GM23338 (cell line): ENCODE results near the gene GAP43. TPM values are rescaled to one million over a fixed set of nuclear protein-coding genes. Genes with fewer than 3 reads are reported as not detected.
A peak's percentile ranks its signal among the peaks of the same experiment; 100 is the strongest.

Experiments
- ATAC-seq: fragments of 200-7000 bp; cut with Tn5 transposase; 3 replicates; pipeline ENCODE4 v1.9.1; 2020
- DNase-seq: peaks from one replicate; pipeline ENCODE4 v3.0.0-alpha.2; 2015; ENCODE audit warnings: low spot score
- H2AFZ ChIP-seq: fragments of 200-600 bp; sonication (generic); 2 replicates; pipeline ENCODE4 v1.8.0; 2016; ENCODE audit warnings: antibody characterized with exemption, mild to moderate bottlenecking, moderate library complexity
- H3F3A ChIP-seq: fragments of 200-600 bp; sonication (generic); replicated peaks from 2 replicates; pipeline ENCODE4 v1.8.0; 2017; ENCODE audit warnings: antibody characterized with exemption, mixed run types, low read depth
- H3K27ac ChIP-seq: fragments of 200-600 bp; sonication (generic); 2 replicates; pipeline ENCODE4 v1.6.1; 2016; ENCODE audit warnings: low read depth
- H3K27me3 ChIP-seq: fragments of 200-600 bp; sonication (generic); 2 replicates; pipeline ENCODE4 v1.8.0; 2016; ENCODE audit warnings: mild to moderate bottlenecking, mixed run types, moderate library complexity; ENCODE audit not compliant: insufficient read depth
- H3K36me3 ChIP-seq: fragments of 200-600 bp; sonication (generic); 2 replicates; pipeline ENCODE4 v1.8.0; 2016; ENCODE audit warnings: mild to moderate bottlenecking; ENCODE audit not compliant: insufficient read depth
- H3K4me1 ChIP-seq: fragments of 200-600 bp; sonication (generic); 2 replicates; pipeline ENCODE4 v1.8.0; 2016; ENCODE audit warnings: mild to moderate bottlenecking, moderate library complexity; ENCODE audit not compliant: insufficient read depth
- H3K4me2 ChIP-seq: fragments of 200-600 bp; sonication (generic); 2 replicates; pipeline ENCODE4 v1.7.1; 2017; ENCODE audit warnings: mixed run types
- H3K4me3 ChIP-seq: fragments of 200-600 bp; sonication (generic); 2 replicates; pipeline ENCODE4 v1.6.1; 2016; ENCODE audit warnings: mixed run types
- H3K79me2 ChIP-seq: fragments of 200-600 bp; sonication (generic); replicated peaks from 2 replicates; pipeline ENCODE4 v1.8.0; 2017; ENCODE audit warnings: mild to moderate bottlenecking; ENCODE audit not compliant: insufficient read depth
- H3K9me2 ChIP-seq: fragments of 200-600 bp; sonication (generic); 2 replicates; pipeline ENCODE4 v1.8.0; 2017; ENCODE audit not compliant: insufficient read depth
- H4K20me1 ChIP-seq: fragments of 200-600 bp; sonication (generic); replicated peaks from 2 replicates; pipeline ENCODE4 v1.8.0; 2017; ENCODE audit warnings: mild to moderate bottlenecking; ENCODE audit not compliant: insufficient read depth
- H3K27ac Mint-ChIP-seq: 2 replicates; pipeline ENCODE4 v1.8.0; 2020; ENCODE audit warnings: inconsistent platforms, mild to moderate bottlenecking, moderate library complexity, mixed read lengths
- H3K27me3 Mint-ChIP-seq: 3 replicates; pipeline ENCODE4 v1.8.0; 2022; ENCODE audit warnings: low read depth, mild to moderate bottlenecking, moderate library complexity, mixed read lengths, inconsistent platforms; ENCODE audit not compliant: insufficient read depth, poor library complexity
- H3K36me3 Mint-ChIP-seq: 3 replicates; pipeline ENCODE4 v1.8.0; 2021; ENCODE audit warnings: low read depth, mild to moderate bottlenecking, inconsistent platforms, moderate library complexity, mixed read lengths
- H3K4me1 Mint-ChIP-seq: 3 replicates; pipeline ENCODE4 v1.8.0; 2020; ENCODE audit warnings: mild to moderate bottlenecking, inconsistent platforms, mixed read lengths
- H3K4me3 Mint-ChIP-seq: 3 replicates; pipeline ENCODE4 v1.8.0; 2021; ENCODE audit warnings: moderate library complexity, mild to moderate bottlenecking, inconsistent platforms, mixed read lengths
- H3K9me3 Mint-ChIP-seq: 3 replicates; pipeline ENCODE4 v1.8.0; 2020; ENCODE audit warnings: moderate library complexity, mild to moderate bottlenecking, inconsistent platforms, mixed read lengths
- JUNB ChIP-seq: IDR thresholded peaks from one replicate; pipeline ENCODE4 v1.6.1; 2016; ENCODE audit warnings: antibody characterized with exemption; ENCODE audit not compliant: unreplicated experiment
- NANOG ChIP-seq: IDR thresholded peaks from 2 replicates; pipeline ENCODE4 v1.6.1; 2016; ENCODE audit warnings: antibody characterized with exemption, borderline replicate concordance
- POLR2AphosphoS5 ChIP-seq: IDR thresholded peaks from 2 replicates; pipeline ENCODE4 v1.6.1; 2016; ENCODE audit warnings: antibody characterized with exemption, low read depth
- REST ChIP-seq: IDR thresholded peaks from one replicate; pipeline ENCODE4 v1.6.1; 2018; ENCODE audit warnings: antibody characterized with exemption; ENCODE audit not compliant: unreplicated experiment
- ZNF462 ChIP-seq: fragments of 250-450 bp; sonication (Bioruptor Pico); IDR thresholded peaks from 2 replicates; pipeline ENCODE4 v1.5.0; 2020; ENCODE audit warnings: mild to moderate bottlenecking, moderate library complexity
- polyA plus RNA-seq: library from polyadenylated mRNA; unstranded; fragments of >200 nt; fragmentation: Nextera tagmentation; extraction: Ambion mirVana; gene quantifications from 2 replicates; pipeline ENCODE4 v1.2.1, GENCODE V29; 2016
- total RNA-seq: library from RNA; depleted of rRNA; stranded (reverse); fragments of >200 nt; shearing (Covaris generic); gene quantifications from 2 replicates; pipeline ENCODE4 v1.2.3, GENCODE V29; 2014

GAP43 gene
- total and polyA plus RNA-seq, 2 experiments from 2014 or later: 16.1 to 48.1 TPM

DNA sequence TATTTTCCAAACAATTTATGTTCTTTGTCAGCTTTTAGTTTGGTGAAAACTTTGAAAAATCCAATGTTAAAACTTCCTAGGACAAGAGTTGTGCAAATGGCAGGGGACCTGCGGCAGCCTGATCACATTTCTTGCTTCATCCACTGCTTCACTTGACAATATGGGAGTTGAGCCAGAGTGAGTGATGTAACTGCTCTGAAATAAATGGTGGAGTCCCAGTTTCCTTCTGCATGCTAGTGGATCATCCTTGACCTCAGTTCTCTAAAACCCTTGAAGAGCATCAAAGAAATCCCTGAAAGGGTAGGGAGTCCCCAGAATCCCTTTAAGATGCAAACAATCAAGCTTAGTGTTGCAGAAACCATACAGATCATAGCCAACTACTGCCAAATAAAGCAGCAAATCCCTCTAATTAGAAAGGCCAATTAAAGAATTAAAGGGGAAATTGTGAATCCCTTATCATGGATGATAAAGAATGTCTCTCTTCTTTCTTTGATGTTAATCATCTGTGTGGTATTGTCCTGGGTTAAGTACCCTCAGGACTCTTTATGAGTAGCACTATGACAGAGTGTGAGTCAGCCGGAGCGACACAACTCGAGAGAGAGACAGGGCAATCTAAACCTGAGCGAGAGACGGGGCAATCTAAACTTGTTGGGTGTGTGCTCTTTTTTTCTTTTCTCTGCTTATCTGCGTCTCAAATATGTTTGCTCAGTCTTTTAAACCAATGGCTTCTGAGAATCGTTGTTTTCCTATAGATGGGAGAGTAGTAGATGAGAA is 41.8 kb upstream of the GAP43 start (continued):
- TF ChIP-seq ZNF462 (CRISPR knock-in tag): no peak

DNA sequence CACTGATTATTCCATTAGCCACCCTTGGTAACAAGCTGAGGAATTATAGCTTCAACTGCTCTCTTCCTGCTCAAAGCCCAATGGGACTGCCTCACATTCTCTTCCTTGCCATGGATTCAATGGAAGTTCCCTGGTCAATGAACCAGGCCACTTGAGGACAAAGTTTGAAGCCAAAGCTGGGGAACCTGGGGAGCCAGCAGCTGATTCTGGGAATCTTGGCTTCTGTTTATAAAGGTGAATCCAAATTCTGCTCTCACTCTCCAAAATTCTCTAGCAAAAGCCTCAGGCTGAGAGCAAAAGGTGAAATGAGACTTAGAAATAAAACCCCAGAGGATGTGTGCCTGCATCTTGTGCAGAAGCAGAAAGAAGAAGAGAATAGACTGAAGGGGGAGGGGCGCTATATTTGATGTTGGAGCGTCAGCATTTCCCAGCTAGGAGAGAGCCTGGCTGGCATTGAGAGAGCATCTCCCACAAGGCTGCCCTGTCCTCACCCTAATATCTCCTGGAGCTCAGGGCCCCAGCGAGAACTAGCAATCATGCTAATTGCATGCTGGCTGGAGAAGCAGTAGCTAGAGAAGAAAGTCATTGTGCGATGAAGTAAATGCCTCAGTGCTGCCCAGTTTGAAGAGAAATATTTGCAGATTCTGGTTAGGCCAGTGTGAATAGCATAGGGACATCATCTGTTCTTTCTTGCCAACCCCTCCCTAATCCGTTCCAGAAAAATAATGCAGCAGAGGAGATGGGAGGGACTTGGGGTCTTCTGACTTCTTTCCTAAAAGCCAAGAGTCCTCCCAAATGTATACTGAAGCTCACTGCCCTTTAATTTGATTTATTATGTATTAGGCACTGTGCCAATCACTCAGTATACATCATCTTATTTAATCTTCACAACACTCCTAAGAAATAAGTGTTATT is 34.9 kb upstream of the GAP43 start:
- H3K4me3 ChIP-seq: no peak overlapping the region
- DNase-seq (no peak), ATAC-seq (no peak)
- TF ChIP-seq JUNB (no peak), REST (no peak), NANOG (no peak), POLR2AphosphoS5 (no peak)
- H3F3A ChIP-seq: no peaks in the 10 kb centered on the region
- no peaks in the 10 kb centered on the region; the same call in 1 of the 2 replicates for H3K4me1 ChIP-seq
- H3K27ac Mint-ChIP-seq: no peak overlapping the region
- H3K27me3 ChIP-seq: no peaks in the 10 kb centered on the region
- peaks cover 4% of the 10 kb centered on the region for H3K9me2 ChIP-seq
- H3K9me3 Mint-ChIP-seq: peaks cover 7% of the 10 kb centered on the region; the same call in 2 of the 3 replicates
- H2AFZ ChIP-seq: peak overlapping the region; percentile 12
- no peaks in the 10 kb centered on the region for H3K27me3 Mint-ChIP-seq
- H3K27ac ChIP-seq: no peak overlapping the region
- no peak overlapping the region for H3K4me3 Mint-ChIP-seq
- H3K4me2 ChIP-seq: no peak overlapping the region
- H3K36me3 ChIP-seq: peaks cover 3% of the 10 kb centered on the region; the same call in 1 of the 2 replicates
- H3K36me3 Mint-ChIP-seq: peaks cover 4% of the 10 kb centered on the region; the same call in 2 of the 3 replicates
- no peaks in the 10 kb centered on the region for H3K79me2 ChIP-seq
- peaks cover 5% of the 10 kb centered on the region for H3K4me1 Mint-ChIP-seq
- H4K20me1 ChIP-seq: no peaks in the 10 kb centered on the region
